Stomach (tissue), 4 donors: ENCODE results near the gene CACNA1E.

Source experiments
- CTCF ChIP-seq, 7 experiments: fragments of 450-650 bp in 4 of 7; fragments of 200-600 bp in 3 of 7; sonication (generic) in 3 of 7; IDR thresholded peaks; one replicate each; pipeline ENCODE4 v1.5.1; 2016 to 2019; ENCODE audit warnings: antibody characterized with exemption in 7 of 7, control low read depth in 2 of 7, mild to moderate bottlenecking in 1 of 7
- EP300 ChIP-seq: sonication (generic); formaldehyde crosslinking; IDR thresholded peaks from one replicate; pipeline ENCODE4 v1.6.1; 2017; ENCODE audit warnings: antibody characterized with exemption
- POLR2A ChIP-seq, 4 donors: fragments of 450-650 bp; IDR thresholded peaks; one replicate each; pipeline ENCODE4 v1.6.1; 2016; ENCODE audit warnings: antibody characterized with exemption in 4 of 4, control low read depth in 2 of 4, mild to moderate bottlenecking in 1 of 4, moderate library complexity in 1 of 4
- POLR2AphosphoS5 ChIP-seq, 3 donors: sonication (generic); formaldehyde crosslinking; IDR thresholded peaks; one replicate each; pipeline ENCODE4 v1.6.1; 2016; ENCODE audit warnings: antibody characterized with exemption in 3 of 3

GRCh38 chr1:181737056-181737455 is 253.7 kb downstream of the CACNA1E start:
- TF ChIP-seq CTCF (IDR thresholded peaks at IDR 0.05) (no peak), POLR2A (IDR thresholded peaks at IDR 0.05) (no peak), POLR2AphosphoS5 (IDR thresholded peaks at IDR 0.05) (no peak), EP300 (no peak)
